PC-3 (cell line): ENCODE results near the gene FARP1. TPM values are rescaled to one million over a fixed set of nuclear protein-coding genes. Genes with fewer than 3 reads are reported as not detected.

Source experiments
- ATAC-seq: fragments of 200-7000 bp; cut with Tn5 transposase; 2 replicates; pipeline ENCODE4 v1.9.1; 2020; ENCODE audit warnings: mild to moderate bottlenecking, moderate library complexity
- BruUV-seq: library from RNA; stranded (reverse); fragments of 400-500 nt; replicated peaks from 2 replicates; lab custom pipeline; 2021; lab: Mats Ljungman, UMichigan
- CTCF ChIA-PET: fragments of 300-600 bp; sonication (Branson Sonifier 250); formaldehyde crosslinking; loops from one replicate; lab custom pipeline; 2022; ENCODE audit warnings: antibody characterized with exemption; lab: Charles Lee
- POLR2A ChIA-PET: fragments of 300-600 bp; sonication (Branson Sonifier 250); formaldehyde crosslinking; loops from one replicate; lab custom pipeline; 2022; ENCODE audit warnings: antibody characterized with exemption; ENCODE audit not compliant: unreplicated experiment; lab: Charles Lee
- DNase-seq: peaks from one replicate; pipeline ENCODE4 v3.0.0-alpha.2; 2015
- H2AFZ ChIP-seq: fragments of 300-600 bp; sonication (generic); 2 replicates; pipeline ENCODE4 v1.6.0; 2016; ENCODE audit warnings: antibody characterized with exemption, low read length
- H3F3A ChIP-seq: fragments of 300-600 bp; sonication (generic); one replicate; pipeline ENCODE4 v1.6.0; 2017; ENCODE audit warnings: antibody characterized with exemption, low read length, control low read depth, mild to moderate bottlenecking; ENCODE audit not compliant: unreplicated experiment
- H3K27ac ChIP-seq: fragments of 300-600 bp; sonication (generic); 2 replicates; pipeline ENCODE4 v1.5.1; 2016; ENCODE audit warnings: mild to moderate bottlenecking, low read length
- H3K27me3 ChIP-seq: fragments of 300-600 bp; sonication (generic); 2 replicates; pipeline ENCODE4 v1.6.1; 2016; ENCODE audit warnings: low read length, mixed read lengths
- H3K36me3 ChIP-seq: fragments of 300-600 bp; sonication (generic); 2 replicates; pipeline ENCODE4 v1.6.1; 2016; ENCODE audit warnings: low read depth, mixed run types, low read length, mixed read lengths
- H3K4me1 ChIP-seq: fragments of 300-600 bp; sonication (generic); 2 replicates; pipeline ENCODE4 v1.5.1; 2016; ENCODE audit warnings: low read length; ENCODE audit not compliant: insufficient read depth
- H3K4me2 ChIP-seq: fragments of 300-600 bp; sonication (generic); 2 replicates; pipeline ENCODE4 v1.6.0; 2016; ENCODE audit warnings: low read length
- H3K4me3 ChIP-seq: fragments of 300-600 bp; sonication (generic); 2 replicates; pipeline ENCODE4 v1.5.1; 2016; ENCODE audit warnings: mild to moderate bottlenecking, low read length, mixed read lengths
- H3K79me2 ChIP-seq: fragments of 300-600 bp; sonication (generic); 2 replicates; pipeline ENCODE4 v1.6.1; 2017; ENCODE audit warnings: low read length, mixed read lengths
- H3K9ac ChIP-seq: fragments of 300-600 bp; sonication (generic); 2 replicates; pipeline ENCODE4 v1.6.0; 2016; ENCODE audit warnings: mild to moderate bottlenecking, low read length
- H3K9me2 ChIP-seq: fragments of 300-600 bp; sonication (generic); replicated peaks from 2 replicates; pipeline ENCODE4 v1.6.1; 2016; ENCODE audit warnings: mixed run types, low read length, mixed read lengths
- H3K9me3 ChIP-seq: fragments of 300-600 bp; sonication (generic); 2 replicates; pipeline ENCODE4 v1.6.1; 2016; ENCODE audit warnings: low read length, mixed read lengths
- H4K20me1 ChIP-seq: fragments of 300-600 bp; sonication (generic); 2 replicates; pipeline ENCODE4 v1.6.1; 2016; ENCODE audit warnings: low read length, mixed read lengths
- CTCF ChIP-seq: fragments of 300-600 bp; sonication (generic); conservative IDR thresholded peaks from 2 replicates; pipeline ENCODE4 v1.5.1; 2017; ENCODE audit warnings: antibody characterized with exemption, low read depth, mild to moderate bottlenecking, low read length
- EZH2 ChIP-seq: fragments of 300-600 bp; sonication (generic); IDR thresholded peaks from one replicate; pipeline ENCODE4 v1.6.1; 2017; ENCODE audit warnings: antibody characterized with exemption, mild to moderate bottlenecking, low read length; ENCODE audit not compliant: unreplicated experiment
- EZH2phosphoT487 ChIP-seq: fragments of 300-600 bp; sonication (generic); IDR thresholded peaks from 2 replicates; pipeline ENCODE4 v1.6.1; 2018; ENCODE audit warnings: mild to moderate bottlenecking, antibody characterized with exemption, low read length, borderline replicate concordance
- intact Hi-C: fragments of 100-400 bp; cut with micrococcal nuclease; formaldehyde crosslinking; loops from 2 replicates; pipeline ENCODE4 v1.9.0; 2023
- total RNA-seq: library from RNA; depleted of rRNA; stranded (reverse); fragments of >200 nt; gene quantifications from 2 replicates; pipeline ENCODE4 v1.2.3, GENCODE V29; 2014

Gene FARP1
- total RNA-seq, 1 experiment from 2014 or later = 18.2 TPM

DNA sequence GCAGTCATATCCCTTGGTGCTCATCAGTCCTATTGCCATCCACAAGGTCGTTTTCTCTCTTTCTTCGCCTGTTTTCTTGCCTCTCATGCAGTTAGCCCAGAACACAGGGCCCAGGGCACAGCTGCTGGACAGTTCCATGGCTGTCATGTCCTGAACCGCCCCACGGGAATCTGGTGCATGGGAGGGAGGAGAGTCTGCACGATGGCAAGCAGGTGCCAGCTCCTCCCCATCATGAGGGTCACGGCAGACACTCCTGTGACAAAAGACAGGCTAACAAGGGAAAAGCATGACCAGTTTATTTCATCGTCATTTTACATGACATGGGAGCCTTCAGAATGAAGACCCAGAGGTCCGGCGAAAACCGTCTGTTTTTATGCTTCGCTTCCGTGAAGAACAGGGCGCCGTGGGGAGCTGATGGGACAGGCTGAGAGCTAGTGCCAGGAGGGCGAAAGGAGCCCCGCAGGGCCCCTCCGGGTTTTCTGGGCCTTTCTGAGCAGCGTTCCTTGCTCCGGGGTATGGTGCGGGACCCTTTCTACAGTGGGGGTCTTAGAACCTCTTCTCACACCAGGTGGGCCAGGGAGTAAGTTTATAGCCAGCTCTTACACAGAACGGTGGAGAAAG, 298.3 kb downstream of the FARP1 start:
- H3K4me3 ChIP-seq = no peak overlapping the region
- no peaks in the 10 kb centered on the region for H3K36me3 ChIP-seq
- no peak overlapping the region for H2AFZ ChIP-seq
- ChIA-PET CTCF (no interaction called here), POLR2A (no interaction called here)
- H3F3A ChIP-seq = no peaks in the 10 kb centered on the region
- H3K79me2 ChIP-seq = no peaks in the 10 kb centered on the region
- no peaks in the 10 kb centered on the region for H3K9me3 ChIP-seq
- H3K9me2 ChIP-seq = no peaks in the 10 kb centered on the region
- DNase-seq (no peak), ATAC-seq (no peak)
- H3K4me2 ChIP-seq = no peak overlapping the region
- intact Hi-C loops = loop anchor here (10.0 kb wide), 1 partner anchor 134 kb away; the partner anchor contains the start of gene STK24
- no peaks in the 10 kb centered on the region for H4K20me1 ChIP-seq
- no peak overlapping the region for H3K27ac ChIP-seq
- no TSS peak for BruUV-seq
- TF ChIP-seq EZH2phosphoT487 (no peak), CTCF (no peak)
- peaks cover 17% of the 10 kb centered on the region for H3K4me1 ChIP-seq
- H3K27me3 ChIP-seq = no peaks in the 10 kb centered on the region
- no peak overlapping the region for H3K9ac ChIP-seq

- peak overlapping the region; percentile 42 for H3K27ac ChIP-seq
- no peak overlapping the region for H3K4me2 ChIP-seq
- intact Hi-C loops = loop anchor here (10.0 kb wide), 1 partner anchor 132 kb away; the partner anchor contains the start of gene STK24
- DNase-seq (no peak), ATAC-seq (no peak)
- no peaks in the 10 kb centered on the region for H3K9me2 ChIP-seq
- H3K4me3 ChIP-seq = no peak overlapping the region
- BruUV-seq = no TSS peak
- H3K9ac ChIP-seq = no peak overlapping the region
- no peaks in the 10 kb centered on the region for H3F3A ChIP-seq
- H3K27me3 ChIP-seq = no peaks in the 10 kb centered on the region
- H3K4me1 ChIP-seq = peaks cover 17% of the 10 kb centered on the region
- POLR2A ChIA-PET = interaction anchor here (0.6 kb wide), 1 partner anchor 16 kb away, joined by 3 read pairs; no protein-coding TSS in a partner anchor
- H4K20me1 ChIP-seq = no peaks in the 10 kb centered on the region
- TF ChIP-seq CTCF = no peak
- no peak for TF ChIP-seq EZH2
- no peak for TF ChIP-seq EZH2phosphoT487
- H2AFZ ChIP-seq = no peak overlapping the region
- no peaks in the 10 kb centered on the region for H3K36me3 ChIP-seq
- no peaks in the 10 kb centered on the region for H3K9me3 ChIP-seq
- CTCF ChIA-PET = no interaction called here
- no peaks in the 10 kb centered on the region for H3K79me2 ChIP-seq
These were observed 299.7 kb downstream of the FARP1 start for GRCh38 chr13:98442391-98443230.
